ENCODE data around the gene HACD4.

GRCh38 chr9:20990867-20991266 lies 40.6 kb downstream of the HACD4 start:
- TF ChIP-seq MAX (IDR thresholded peaks at IDR 0.05; ENCODE audit: insufficient read depth, insufficient read length) (no peak), CTCF (IDR thresholded peaks at IDR 0.05; ENCODE audit: extremely low read depth in 1 of 2, insufficient read depth in 1 of 2, low read depth in 1 of 2, low read length in 2 of 2) (no peak)
